EL (cell line): ENCODE measurements around the gene RTL10.

Experiments used
- DNase-seq: peaks from one replicate; pipeline ENCODE4 v3.0.0-alpha.2; 2016

Gene RTL10

GRCh38 chr22:19854778-19855503 is at the start of gene RTL10, which contains the start of gene GNB1L:
Gene RTL10 (minus strand): TSS chr22:19854874. CDS start chr22:19852261, 2,613 bp downstream.
Gene GNB1L (minus strand): TSS chr22:19854874. CDS start chr22:19821355, 33,519 bp downstream.
- peak; percentile 96 for DNase-seq

- DNase-seq, result no peak
Observed at GRCh38 chr22:19904174-19904856, 49.6 kb upstream of the RTL10 start.

GRCh38 chr22:19903513-19903912 is 48.8 kb upstream of the RTL10 start:
- no peak for DNase-seq

GRCh38 chr22:19903031-19903430 is 48.4 kb upstream of the RTL10 start:
- DNase-seq, result no peak

- DNase-seq, result no peak
Observed at GRCh38 chr22:19902245-19902715, 47.6 kb upstream of the RTL10 start.

- no peak for DNase-seq
Observed at GRCh38 chr22:19901577-19902244, 47.0 kb upstream of the RTL10 start.

- DNase-seq, result no peak
Observed at GRCh38 chr22:19900707-19901436, 46.2 kb upstream of the RTL10 start.

GRCh38 chr22:19898831-19899567 is 44.3 kb upstream of the RTL10 start:
- no peak for DNase-seq

GRCh38 chr22:19898145-19898544 is 43.5 kb upstream of the RTL10 start:
- DNase-seq, result no peak

GRCh38 chr22:19897726-19898125 is 43.1 kb upstream of the RTL10 start:
- DNase-seq, result no peak

GRCh38 chr22:19896665-19897355 is 42.1 kb upstream of the RTL10 start:
- DNase-seq, result no peak

- no peak for DNase-seq
Observed at GRCh38 chr22:19895160-19895849, 40.6 kb upstream of the RTL10 start.

- DNase-seq, result no peak
Observed at GRCh38 chr22:19893363-19893762, 38.7 kb upstream of the RTL10 start.

GRCh38 chr22:19892925-19893324 is 38.3 kb upstream of the RTL10 start:
- DNase-seq, result no peak

GRCh38 chr22:19892257-19892879 is 37.7 kb upstream of the RTL10 start:
- no peak for DNase-seq

GRCh38 chr22:19891317-19892256 is 36.9 kb upstream of the RTL10 start:
- DNase-seq, result peak; percentile 92

GRCh38 chr22:19890502-19891316 is 36.0 kb upstream of the RTL10 start:
- no peak for DNase-seq

GRCh38 chr22:19889951-19890350 is 35.3 kb upstream of the RTL10 start:
- DNase-seq, result no peak
